Calu3 (cell line): ENCODE results near the gene TRMT44. TPM values are rescaled to one million over a fixed set of nuclear protein-coding genes. Genes with fewer than 3 reads are reported as not detected.

Source experiments
- BruUV-seq: library from RNA; stranded (reverse); fragments of 400-500 nt; replicated peaks from 2 replicates; lab custom pipeline; 2021; lab: Mats Ljungman, UMichigan
- CTCF ChIA-PET: fragments of 300-600 bp; sonication (Branson Sonifier 250); formaldehyde crosslinking; loops from one replicate; lab custom pipeline; 2022; ENCODE audit warnings: antibody characterized with exemption; lab: Charles Lee
- DNase-seq: peaks from one replicate; pipeline ENCODE4 v3.0.0; 2022
- H3K27ac Mint-ChIP-seq: one replicate; pipeline ENCODE4 v1.8.0; 2022; ENCODE audit warnings: mixed read lengths; ENCODE audit not compliant: unreplicated experiment
- H3K27me3 Mint-ChIP-seq: one replicate; pipeline ENCODE4 v1.8.0; 2022; ENCODE audit warnings: mixed read lengths; ENCODE audit not compliant: unreplicated experiment
- H3K36me3 Mint-ChIP-seq: one replicate; pipeline ENCODE4 v1.8.0; 2022; ENCODE audit warnings: mild to moderate bottlenecking, moderate library complexity, mixed read lengths; ENCODE audit not compliant: insufficient read depth, unreplicated experiment
- H3K4me1 Mint-ChIP-seq: one replicate; pipeline ENCODE4 v1.8.0; 2022; ENCODE audit warnings: mild to moderate bottlenecking, low read depth, mixed read lengths; ENCODE audit not compliant: unreplicated experiment
- H3K4me3 Mint-ChIP-seq: one replicate; pipeline ENCODE4 v1.8.0; 2022; ENCODE audit warnings: mild to moderate bottlenecking, low read depth, moderate library complexity, mixed read lengths; ENCODE audit not compliant: unreplicated experiment
- H3K9me3 Mint-ChIP-seq: one replicate; pipeline ENCODE4 v1.8.0; 2022; ENCODE audit warnings: low read depth, mixed read lengths; ENCODE audit not compliant: unreplicated experiment
- CTCF ChIP-seq: fragments of 200-600 bp; IDR thresholded peaks from one replicate; pipeline ENCODE4 v1.8.0; 2022; ENCODE audit warnings: antibody characterized with exemption; ENCODE audit not compliant: unreplicated experiment
- intact Hi-C: fragments of 100-400 bp; cut with micrococcal nuclease; formaldehyde crosslinking; loops from one replicate; pipeline ENCODE4 v1.10.0; 2022; ENCODE audit not compliant: unreplicated experiment
- total RNA-seq: library from RNA; stranded (reverse); gene quantifications from 2 replicates; pipeline ENCODE4 v1.2.3, GENCODE V29; 2022

TRMT44 gene
- total RNA-seq, 1 experiment from 2014 or later, result 21.5 TPM

GRCh38 chr4:8401665-8402064 lies 38.9 kb upstream of the TRMT44 start:
- no TSS peak for BruUV-seq
- Mint-ChIP-seq H3K9me3 (peaks cover 2% of the 10 kb centered on the region), H3K4me3 (no peak overlapping the region), H3K4me1 (no peaks in the 10 kb centered on the region), H3K27me3 (no peaks in the 10 kb centered on the region), H3K27ac (no peak overlapping the region), H3K36me3 (peaks cover 10% of the 10 kb centered on the region)
- intact Hi-C loops, result loop anchor here (5.0 kb wide), 1 partner anchor 224 kb away; no protein-coding TSS in a partner anchor
- CTCF ChIA-PET, result no interaction called here
- no peak for TF ChIP-seq CTCF
- no peak for DNase-seq

- no TSS peak for BruUV-seq
Observed at GRCh38 chr4:8402181-8402597, 38.4 kb upstream of the TRMT44 start.

GRCh38 chr4:8402640-8403039 lies 37.9 kb upstream of the TRMT44 start:
- no peak for DNase-seq
- peaks cover 10% of the 10 kb centered on the region for H3K36me3 Mint-ChIP-seq
- no peaks in the 10 kb centered on the region for H3K27me3 Mint-ChIP-seq
- intact Hi-C loops, result loop anchor here (1.0 to 5.0 kb wide), 3 partner anchors 135 to 225 kb away; no protein-coding TSS in a partner anchor
- no TSS peak for BruUV-seq
- no peaks in the 10 kb centered on the region for H3K4me1 Mint-ChIP-seq
- CTCF ChIA-PET, result interaction anchor here (1.0 to 2.0 kb wide), 3 partner anchors 136 to 226 kb away, joined by 4 to 11 read pairs (median 11); no protein-coding TSS in a partner anchor
- no peak overlapping the region for H3K4me3 Mint-ChIP-seq
- H3K27ac Mint-ChIP-seq, result no peak overlapping the region
- H3K9me3 Mint-ChIP-seq, result peaks cover 2% of the 10 kb centered on the region
- TF ChIP-seq CTCF, result no peak

More at GRCh38 chr4:8402181-8402597, 38.4 kb upstream of the TRMT44 start:
- Mint-ChIP-seq H3K4me1 (no peaks in the 10 kb centered on the region), H3K4me3 (no peak overlapping the region), H3K9me3 (peaks cover 2% of the 10 kb centered on the region), H3K36me3 (peaks cover 10% of the 10 kb centered on the region), H3K27ac (no peak overlapping the region), H3K27me3 (no peaks in the 10 kb centered on the region)
- intact Hi-C loops, result loop anchor here (5.0 kb wide), 1 partner anchor 225 kb away; no protein-coding TSS in a partner anchor
- TF ChIP-seq CTCF, result no peak
- CTCF ChIA-PET, result interaction anchor here (1.0 kb wide), 1 partner anchor 225 kb away, joined by 4 read pairs; no protein-coding TSS in a partner anchor
- no peak for DNase-seq

- Mint-ChIP-seq H3K27me3 (no peaks in the 10 kb centered on the region), H3K4me3 (no peak overlapping the region), H3K4me1 (no peaks in the 10 kb centered on the region), H3K36me3 (peaks cover 10% of the 10 kb centered on the region), H3K27ac (no peak overlapping the region), H3K9me3 (peaks cover 2% of the 10 kb centered on the region)
- CTCF ChIA-PET, result interaction anchor here (1.0 to 2.0 kb wide), 3 partner anchors 136 to 226 kb away, joined by 4 to 11 read pairs (median 11); no protein-coding TSS in a partner anchor
- BruUV-seq, result no TSS peak
- peak; percentile 83 for DNase-seq
- intact Hi-C loops, result loop anchor here (1.0 to 5.0 kb wide), 3 partner anchors 136 to 226 kb away; no protein-coding TSS in a partner anchor
- peak; percentile 66 for TF ChIP-seq CTCF
Observed at GRCh38 chr4:8403173-8403753, 37.3 kb upstream of the TRMT44 start.
